Raji (cell line): ENCODE data around the gene STK39.

Source experiments
- POLR2A ChIP-seq: IDR thresholded peaks from 2 replicates; pipeline ENCODE4 v1.6.1; 2011; ENCODE audit warnings: low read depth, low read length, control low read depth; ENCODE audit not compliant: insufficient read depth

STK39 gene

DNA sequence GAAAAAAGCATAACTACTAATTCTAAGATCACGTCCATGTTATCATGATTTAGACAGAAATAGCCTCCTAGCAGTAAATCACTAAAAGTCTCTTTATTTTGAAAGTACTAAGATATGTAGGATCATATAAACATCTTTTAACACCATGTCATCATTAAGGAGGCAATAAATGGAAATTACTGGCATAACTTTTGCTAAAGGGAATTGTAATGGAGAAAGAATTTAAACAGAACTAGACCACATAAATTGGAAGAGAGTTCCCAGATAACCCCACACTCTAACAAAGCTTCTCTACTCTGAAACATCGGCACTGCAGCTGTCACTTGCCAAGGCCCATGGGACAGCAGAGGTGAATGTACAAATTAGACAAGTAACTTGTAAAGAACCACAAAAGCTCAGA lies 29.5 kb downstream of the STK39 start:
- no peak for TF ChIP-seq POLR2A

DNA sequence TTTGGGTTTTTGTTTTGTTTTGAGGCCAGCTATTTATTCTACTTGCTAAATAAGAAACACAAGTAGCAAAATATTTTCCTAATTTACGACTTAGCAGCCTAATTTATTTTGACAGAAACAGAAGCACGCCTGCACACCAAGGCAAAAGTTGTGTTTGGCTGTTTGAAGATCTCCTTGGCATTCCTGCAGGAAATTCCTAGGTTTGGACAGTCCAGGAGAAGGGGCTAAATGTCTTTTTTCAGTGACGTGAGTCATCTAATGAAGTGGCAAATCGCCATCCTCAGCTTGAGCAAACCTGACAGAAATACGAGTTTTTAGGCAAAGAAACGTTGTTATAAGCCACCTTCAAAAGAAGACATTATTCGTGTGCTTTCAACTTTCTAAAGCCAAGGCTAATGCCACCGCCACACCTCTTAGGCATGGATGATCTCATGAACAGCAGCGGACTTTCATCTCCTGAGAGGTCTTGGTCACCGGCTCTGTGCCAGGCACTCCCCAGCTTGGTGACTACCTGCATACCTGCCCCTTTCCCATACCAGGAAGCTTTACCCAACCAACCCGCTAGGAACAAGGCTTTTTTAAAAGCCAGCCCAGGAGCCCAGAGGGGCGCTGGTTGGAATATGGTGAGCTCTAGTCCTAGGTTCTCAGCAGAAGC lies 30.9 kb downstream of the STK39 start:
- TF ChIP-seq POLR2A, result no peak

DNA sequence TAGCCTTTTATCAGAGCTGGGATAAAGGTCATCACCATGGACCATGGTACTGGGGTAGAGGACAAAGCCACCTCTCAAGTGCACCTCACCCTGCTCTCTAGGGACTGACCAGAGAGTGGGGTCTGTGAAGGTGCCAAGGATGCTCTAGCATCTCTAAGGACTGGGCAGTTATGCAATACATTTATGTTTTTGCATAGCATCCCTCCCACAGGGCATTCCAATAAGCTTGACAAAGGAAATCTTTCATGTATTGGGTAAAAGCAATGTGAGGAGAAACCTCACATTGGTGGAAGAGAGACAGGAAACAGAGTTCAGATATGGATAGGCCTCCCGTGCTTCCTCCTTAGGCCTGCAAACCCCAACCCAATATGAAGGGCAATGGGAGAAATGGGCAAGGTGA lies 31.6 kb downstream of the STK39 start:
- TF ChIP-seq POLR2A, result no peak

DNA sequence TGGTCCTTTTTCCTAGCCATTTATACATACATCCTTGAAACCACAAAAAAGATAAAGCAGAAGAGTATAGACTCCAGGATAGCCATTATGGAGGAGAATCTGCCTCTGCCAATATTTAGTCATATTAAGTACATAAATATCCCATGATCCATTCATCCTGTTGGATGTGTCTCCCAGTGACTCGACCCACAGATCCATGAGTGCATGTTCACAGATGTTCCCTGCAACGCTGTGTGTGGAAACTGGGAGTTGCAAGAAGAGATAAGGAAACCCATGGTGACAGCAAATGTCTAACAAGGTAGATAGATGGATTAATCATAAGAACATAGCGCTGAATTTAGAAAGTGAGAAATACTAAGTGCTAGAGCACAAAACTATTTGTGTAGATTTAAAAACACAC lies 34.5 kb downstream of the STK39 start:
- TF ChIP-seq POLR2A, result no peak

DNA sequence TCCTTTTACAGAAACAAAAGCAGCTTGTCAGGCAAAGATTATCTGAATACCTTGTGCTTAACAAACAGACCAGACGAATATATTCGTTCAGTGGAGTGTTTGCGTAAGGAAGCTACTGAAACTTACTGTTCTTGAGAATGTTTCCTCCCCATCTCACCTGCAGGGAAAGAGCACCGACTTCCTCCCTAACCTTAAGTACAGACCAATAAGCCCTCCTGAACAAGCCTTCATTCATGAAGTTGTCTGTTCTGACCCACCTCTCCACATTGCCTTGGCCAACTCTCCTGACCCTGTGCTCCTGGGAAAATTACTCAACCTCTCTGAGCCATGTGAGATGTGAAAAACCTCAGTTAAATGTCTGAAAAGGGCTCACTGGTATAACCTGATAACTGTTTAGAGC lies 35.2 kb downstream of the STK39 start:
- no peak for TF ChIP-seq POLR2A

DNA sequence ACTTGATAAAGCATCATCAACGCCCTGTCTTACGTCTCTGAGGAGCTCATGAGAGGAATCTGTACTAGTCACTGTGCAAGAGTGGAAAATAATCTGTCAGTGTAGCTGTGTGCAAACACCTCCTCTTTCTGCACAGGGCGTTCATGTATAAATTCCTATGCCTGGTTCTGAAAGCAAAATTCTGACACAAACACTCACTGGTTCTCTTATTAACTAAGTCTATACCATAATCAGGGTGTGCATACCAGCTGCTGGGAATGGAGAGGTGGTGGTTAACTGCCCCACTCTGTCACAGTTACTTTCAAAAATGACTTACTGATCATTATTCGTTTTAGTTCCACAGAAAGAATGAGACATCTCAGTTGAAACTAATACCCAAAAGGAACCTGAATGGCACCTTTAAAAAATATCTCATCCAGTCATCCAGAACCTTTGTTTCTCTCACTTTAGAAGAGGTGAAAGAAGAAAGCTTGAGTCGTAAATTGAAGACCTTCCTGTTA lies 35.7 kb downstream of the STK39 start:
- TF ChIP-seq POLR2A, result no peak

DNA sequence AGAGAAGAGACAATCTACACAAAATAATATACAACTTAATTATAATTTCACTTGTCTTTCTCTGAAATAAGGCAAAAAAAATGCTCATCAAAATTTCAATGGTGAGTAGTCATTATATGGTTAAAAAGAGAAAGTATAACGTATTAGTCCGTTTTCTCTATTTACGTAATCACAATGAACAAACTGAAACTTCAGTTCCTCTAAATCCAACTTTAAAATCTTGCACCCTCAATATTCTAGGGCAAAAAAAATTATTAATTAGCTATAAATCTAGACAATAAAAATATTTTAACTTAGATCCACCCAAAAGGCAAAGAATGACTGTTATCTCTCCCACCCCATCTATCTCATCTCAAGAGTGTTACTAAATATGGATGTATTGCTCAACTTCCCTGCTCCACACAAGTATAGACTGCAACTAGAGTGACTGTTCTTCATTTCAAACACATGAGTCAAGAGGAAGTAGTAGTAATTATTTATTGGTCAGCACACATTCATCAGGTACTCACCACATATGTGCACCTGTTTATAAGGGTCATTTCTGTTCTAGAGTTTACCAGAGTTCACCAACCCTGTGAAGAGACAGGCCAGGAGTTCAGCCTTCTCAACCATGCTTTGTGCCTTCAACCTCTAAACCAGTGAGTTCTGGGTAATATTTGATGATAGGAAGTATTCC lies 36.4 kb downstream of the STK39 start:
- TF ChIP-seq POLR2A, result no peak

DNA sequence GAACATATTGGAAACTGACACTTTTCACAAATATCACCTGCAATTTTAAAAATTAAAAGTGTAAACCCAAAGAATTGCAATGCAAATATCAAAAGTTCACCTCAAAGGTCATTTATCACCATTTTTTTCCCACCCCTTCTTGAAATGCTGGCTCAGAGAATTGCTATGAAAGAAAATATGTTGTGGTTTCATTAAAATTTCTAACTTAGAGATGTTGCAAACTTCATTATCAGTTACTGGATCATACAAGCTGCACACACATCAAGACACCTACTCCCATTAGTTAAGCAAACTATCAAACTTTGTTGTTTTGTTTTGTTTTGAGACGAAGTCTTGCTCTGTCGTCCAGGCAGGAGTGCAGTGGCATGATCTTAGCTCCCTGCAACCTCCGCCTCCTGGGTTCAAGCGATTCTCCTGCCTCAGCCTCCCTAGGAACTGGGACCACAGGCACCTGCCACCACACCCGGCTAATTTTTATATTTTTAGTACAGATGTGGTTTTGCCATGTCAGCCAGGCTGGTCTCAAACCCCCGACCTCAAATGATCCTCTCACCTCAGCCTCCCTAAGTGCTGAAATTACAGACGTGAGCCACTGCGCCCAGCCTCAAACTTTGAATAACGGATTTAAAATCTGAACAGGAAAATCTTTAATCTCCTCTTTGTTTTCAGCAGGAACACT lies 37.0 kb downstream of the STK39 start:
- TF ChIP-seq POLR2A, result no peak

DNA sequence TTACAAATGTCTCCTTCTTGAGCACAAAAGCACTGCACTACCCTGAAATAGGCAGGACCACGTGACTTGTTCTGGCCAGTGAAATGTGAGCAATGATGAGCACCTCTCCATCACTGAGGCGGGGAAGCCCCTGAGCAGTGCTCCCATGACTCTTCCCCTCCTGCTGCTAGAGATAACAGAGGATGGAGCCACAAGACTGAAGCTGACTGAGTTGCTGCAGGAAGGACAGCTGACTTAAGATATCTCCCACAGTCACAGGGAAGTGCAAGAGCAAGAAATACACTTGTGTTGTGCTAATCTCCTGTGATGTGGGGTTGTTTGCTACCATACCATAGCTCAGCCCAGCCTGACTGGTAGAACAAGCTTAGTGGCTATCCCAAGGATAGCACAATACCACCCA lies 38.7 kb downstream of the STK39 start:
- TF ChIP-seq POLR2A, result no peak

DNA sequence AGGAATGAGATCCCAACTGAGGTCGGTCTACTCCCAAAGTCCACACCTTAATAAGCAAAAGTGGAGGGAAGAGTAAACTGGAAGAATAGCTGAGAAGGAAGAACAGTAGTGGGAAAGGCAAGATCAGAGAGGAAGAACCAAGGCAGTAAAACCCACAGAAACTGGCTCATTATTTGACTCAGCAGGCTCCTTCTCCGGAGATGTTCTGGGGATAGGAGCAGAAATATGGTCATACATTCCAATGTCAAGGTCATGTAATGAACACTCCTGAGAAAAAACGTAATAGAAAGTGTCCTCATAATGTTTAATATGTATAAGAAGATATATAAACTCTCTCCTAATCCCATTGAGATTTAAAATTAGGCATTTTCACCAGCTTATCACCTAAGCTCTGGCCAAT lies 39.5 kb downstream of the STK39 start:
- no peak for TF ChIP-seq POLR2A

DNA sequence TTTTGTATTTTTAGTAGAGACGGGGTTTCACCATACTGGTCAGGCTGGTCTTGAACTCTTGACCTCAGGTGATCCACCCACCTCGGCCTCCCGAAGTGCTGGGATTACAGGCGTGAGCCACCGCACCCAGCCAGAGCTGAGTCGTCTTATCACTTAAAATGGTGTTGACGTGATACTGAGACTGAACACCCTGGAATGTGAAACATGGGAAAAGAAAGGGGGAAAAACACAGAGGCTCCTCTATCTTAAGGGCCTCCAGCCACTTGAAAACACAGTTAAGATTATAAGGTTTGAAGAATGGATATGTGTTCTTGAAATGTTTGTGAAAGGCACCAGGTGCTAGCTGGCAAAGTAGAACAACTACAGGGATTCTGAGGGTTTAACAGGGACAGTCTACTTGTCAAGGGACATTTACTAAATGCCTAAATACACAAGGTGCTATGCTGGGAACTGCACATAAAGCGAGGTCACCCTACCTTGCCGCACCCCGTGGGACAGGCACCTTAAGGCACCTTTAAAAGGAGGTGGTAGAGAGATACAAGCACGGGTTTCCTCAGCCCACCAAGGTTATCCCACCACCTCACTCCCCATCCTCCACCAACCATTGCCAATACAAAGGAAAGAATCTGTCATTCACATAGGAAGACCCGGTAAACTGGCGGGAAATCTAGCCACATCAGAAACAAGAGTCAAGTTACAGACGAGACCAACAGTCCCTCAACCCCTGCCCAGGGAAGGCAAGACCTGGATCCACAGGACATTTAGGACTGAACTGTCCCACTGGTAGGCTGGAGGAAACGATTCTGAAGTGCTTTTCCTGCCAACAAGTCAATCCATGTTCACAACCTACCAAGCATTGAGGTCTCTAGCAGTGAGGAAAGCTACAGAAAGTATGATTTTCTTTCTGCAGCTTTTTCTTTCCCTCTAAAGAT lies 43.4 kb downstream of the STK39 start:
- no peak for TF ChIP-seq POLR2A

DNA sequence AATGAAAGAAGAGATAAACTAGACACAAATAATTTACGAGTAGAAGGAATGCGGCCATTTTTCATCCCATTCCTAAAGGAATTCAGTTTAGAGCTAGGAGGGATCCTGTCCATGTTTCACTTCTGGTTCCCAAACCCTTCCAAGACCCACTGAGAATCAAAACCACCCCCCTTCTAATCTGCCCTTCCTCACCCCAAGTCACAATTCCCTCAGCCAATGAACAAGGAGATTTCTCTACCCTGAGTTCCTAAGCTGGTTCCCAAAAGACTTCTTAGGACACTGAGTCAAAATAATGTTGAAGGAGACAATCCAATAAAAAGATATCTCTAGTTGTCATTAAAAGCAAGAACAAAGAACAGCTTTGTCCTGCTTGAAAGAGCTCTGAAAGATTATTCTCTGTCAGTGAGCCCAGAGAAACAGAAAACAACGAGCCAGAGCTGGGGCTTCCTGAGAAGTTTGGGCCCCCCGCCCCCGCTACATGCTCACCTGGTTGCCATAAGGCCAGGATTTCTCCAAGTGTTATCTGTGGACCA lies 45.7 kb downstream of the STK39 start:
- no peak for TF ChIP-seq POLR2A

DNA sequence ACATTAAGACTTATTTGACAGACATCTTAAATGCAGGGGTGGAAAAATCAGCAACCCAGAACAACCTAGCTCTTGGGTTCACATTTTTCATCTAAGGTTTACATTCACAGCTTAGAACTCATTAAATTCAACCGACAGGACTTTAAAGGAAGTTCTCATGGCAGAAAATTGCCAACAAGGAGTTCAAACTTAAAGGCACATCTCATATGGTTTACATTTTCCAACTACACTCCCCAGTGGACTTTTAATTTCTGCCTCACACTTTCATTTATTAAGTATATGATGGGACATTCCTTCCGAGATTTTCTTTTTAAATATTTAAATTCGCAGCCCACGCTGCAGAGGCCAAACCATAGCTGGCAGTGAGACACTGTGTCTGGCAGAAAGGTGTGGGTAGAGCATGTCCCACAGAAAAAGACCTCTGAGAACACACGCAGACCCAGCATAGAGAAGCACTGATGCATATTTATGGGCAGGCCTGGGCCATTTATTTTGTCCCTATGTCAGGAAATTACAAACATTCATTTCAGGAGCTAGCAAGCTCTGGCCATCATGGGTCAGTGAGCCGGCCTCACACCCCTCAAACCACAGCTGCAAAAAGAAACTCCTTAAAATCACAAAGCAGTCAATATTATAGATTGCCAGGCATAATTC lies 46.3 kb downstream of the STK39 start:
- no peak for TF ChIP-seq POLR2A

DNA sequence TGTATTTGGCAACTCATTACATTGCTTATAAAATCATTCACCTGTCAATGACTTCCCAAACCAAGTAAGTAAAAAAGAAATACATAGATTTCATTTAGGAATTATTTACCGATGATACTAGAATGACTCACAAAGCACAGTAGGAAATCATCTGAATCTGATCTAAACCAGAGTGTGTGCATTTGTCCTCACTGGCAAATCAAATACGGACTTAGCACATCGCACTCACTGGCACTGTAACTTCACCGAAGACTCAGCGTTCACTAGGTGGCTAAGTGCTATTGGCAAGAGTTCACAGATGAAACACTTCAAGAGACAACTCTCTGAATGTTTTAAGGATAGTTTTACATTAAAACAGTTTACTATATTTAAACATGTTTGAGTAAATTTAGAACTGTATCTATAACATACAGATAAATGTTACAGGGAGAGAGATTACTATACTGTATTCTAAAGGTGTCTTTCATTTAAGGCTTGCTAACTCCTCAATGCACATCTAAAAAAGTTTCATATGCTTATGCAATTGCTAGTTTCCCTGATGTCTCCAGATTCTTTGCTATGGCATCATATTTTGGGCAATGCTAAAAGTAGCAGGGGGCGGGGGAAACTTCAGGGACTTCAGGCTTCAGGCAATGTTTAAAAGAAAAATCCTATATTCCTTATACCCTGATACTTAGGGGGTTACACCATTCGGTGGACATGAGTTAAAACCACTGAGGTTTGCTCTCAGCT lies 48.8 kb downstream of the STK39 start:
- TF ChIP-seq POLR2A, result no peak

DNA sequence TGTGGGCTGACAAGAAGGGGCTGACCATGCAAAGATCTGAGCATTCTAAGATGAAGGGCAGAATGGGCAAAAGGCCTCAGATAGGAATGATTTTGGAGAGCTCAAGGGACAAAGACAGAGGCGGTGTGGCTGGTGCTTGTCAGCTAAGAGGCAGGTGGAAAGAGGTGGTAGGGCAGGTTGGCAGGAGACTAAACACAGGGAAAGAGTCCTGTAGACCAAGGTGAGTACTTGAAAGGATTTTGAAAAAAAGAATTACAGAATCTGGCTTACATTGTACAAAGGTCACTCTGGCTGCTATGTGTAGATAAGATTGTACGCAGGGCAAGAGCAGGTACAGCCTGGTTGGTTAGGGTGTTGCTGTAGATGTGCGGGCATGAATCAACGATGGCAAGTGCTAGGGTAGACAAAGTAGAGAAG lies 50.6 kb downstream of the STK39 start:
- TF ChIP-seq POLR2A, result no peak
